ENCODE measurements around the gene SSBP2.

SSBP2 gene

DNA sequence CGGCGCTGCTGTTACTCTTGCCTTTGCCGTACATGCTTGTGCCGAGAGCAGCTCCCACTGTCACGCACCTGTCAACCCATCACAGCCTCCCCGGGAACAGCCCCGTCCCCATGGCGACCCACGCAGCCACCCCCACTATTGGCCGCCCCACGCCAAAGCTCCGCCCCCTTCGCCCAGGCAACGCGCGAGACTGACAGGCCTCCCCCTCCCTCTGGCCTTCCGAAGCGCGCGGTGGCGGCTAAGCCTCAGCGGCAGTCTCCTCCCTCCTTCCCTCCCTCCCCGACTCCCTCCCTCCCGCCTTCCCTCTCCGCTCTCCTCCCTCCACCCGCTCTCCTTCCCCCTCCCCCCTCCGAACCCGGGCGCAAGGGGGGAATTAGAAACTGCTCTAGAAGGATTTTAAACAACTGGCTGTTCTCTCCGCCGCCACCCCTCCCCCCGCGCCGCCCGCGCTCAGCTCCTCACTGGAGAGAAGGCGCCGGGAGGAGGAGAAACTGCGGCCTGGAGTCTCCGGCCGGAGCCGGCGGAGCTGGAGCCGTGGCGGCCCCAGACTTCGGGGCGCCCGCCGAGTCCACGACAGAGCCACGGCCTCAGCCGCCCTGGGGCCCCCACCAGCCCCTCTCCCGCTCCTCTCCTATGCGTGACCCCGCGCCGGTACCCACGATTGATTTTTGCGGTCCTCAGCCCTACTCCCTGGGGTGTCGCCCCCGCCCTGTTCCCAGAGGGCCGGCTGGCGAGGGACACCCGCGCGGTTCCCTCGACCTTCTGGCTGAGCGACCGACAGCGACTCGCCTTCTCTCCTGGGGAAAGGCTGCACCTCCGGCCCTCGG, at the start of gene SSBP2:
TSS of gene SSBP2 (minus strand) at position 89 of the 827 bp plus-strand sequence. CDS start at position 34, 55 bp downstream.
- DNase-seq: no peak

DNA sequence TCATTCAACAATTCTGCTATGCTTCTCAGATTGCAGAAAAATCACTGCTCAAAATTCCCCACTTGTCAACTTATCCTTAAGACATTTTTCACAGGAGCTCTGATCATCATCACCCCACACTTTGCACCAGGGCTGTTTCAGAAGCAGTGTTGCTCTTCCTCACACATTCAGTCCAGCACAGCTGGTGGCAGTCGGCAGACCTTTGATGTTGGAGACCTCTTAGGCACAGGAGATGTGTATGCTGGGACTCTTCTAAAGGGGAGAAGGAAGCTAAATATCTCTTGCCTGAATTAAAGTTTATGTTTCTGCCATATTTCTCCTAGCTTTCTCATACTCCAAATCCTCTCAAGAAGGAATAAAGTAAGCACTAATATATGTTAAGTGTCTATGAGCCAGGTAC, 44.8 kb upstream of the SSBP2 start:
- DNase-seq: no peak

DNA sequence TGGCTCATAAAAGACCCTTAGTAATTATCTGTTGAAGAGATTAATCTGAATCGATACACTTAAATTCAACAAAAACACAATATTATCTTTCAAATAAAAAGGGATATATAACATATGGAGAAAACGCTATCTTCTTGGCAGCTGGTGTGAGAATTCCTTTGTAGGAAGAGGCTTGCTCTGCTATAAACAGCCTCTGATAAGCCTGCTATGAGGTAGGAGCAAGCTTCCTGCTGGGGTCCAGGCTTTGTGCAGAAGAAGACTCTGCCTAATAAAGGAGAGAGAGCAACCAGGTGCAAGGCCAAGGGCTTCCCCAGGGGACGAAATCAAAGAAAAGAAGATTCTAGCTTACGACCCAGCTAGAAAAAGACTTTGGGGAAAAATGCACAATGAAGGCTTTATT, 43.3 kb upstream of the SSBP2 start:
- no peak for DNase-seq

DNA sequence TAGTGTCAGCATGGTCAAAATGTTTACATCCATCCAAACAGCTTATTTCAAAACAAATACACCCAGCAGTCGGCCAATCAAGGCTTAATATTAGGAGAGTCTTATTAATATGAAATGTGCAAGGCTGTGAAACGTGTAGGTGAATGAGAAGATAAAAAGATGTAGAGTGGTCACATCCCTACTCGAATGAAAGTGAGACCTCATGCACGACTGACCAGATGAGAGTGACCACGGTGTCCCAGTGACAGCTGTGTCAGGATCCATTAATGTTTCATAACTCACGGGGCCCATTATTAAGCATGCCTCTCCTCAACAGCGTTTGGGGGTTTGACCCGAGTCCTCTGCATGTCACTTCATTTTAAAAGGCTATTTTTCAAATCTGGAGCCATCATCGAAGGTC, 39.4 kb upstream of the SSBP2 start:
- no peak for DNase-seq

DNA sequence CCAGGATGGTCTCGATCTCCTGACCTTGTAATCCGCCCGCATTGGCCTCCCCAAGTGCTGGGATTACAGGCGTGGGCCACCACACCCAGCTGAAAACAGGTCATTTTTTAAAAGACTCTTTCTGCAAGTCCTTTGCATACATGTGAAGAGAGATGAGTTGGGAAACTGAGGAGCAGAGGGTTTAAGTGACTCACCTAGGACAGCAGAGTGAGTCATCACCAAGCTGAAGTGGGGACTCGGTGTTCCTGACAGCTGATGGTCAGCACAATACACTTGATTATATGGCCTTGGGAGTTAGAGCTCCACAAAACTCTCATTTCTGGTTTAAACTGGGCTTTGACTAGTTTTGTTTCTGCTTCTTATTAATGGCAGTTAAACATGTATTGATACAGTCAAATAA, 38.1 kb upstream of the SSBP2 start:
- no peak for DNase-seq

DNA sequence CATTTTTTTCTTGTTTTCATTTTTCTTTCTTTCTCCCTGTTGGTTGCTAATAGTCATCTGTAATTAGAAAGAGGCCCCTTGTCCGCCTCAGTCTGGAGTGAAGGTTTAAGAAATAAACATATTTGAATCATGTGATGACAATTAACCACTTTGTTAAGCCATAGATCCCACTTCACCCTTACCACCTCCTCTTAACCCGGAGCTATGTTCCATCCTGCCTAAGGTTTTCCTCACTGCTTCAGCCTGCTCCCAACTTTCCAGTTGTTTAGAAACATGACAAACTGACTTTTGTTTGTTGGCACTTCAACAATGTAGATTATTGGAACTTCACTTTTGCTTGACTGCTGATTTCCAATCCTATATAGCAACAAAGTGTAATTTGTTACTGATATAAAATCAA, 37.4 kb upstream of the SSBP2 start:
- DNase-seq: no peak

DNA sequence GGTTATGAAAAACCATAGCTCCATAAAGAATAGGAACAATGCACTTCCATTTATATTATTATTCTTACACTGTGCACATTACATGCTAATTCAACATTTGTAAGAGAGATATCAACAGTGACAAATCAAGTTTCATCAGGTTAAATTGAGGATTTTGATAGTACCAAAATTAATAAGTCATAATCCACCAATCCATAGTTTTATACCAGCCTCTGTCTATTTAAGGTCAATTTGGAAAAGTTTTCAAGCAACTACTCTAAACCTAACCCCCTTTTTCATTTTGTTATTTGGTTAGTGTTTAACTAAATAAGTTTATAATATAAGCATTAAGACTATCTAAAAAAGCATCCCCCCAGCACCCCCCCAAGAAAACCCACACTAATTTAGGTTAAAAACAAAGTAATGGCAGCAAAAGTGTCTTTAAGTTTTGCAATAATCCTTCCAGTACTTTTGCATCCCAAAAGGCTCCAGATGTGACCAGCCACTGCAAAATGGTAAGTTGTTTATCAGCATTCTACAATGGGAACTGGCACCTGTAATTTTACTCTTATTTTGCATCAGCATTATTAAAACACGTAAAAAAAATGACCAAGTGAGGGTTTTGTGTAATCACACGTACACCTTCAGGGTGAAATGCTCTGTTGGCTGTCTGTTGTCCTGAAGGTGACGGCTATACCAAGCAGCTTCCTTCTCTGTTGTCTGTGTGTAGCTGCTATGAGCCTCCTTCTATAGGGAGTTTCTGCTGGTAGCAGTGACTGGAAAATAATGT, 36.8 kb upstream of the SSBP2 start:
- DNase-seq: no peak

DNA sequence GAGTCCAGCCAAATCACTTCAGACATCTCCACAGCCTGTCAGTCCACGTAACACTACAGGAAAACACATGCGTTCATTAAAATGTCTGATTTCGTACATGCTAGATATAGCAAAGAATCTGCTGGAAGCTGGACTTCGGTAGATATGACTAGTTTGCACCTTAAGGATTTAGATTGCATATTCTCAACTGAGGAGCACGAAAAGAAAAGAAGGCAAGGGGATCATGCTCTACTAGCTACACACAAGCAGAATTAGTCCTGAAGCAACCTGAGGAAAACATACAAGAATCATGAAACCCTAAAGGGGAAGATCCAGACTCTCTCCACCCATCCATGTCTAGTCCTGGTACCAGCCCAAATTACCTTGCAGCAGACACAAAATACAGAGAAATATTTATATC, 36.1 kb upstream of the SSBP2 start:
- no peak for DNase-seq

DNA sequence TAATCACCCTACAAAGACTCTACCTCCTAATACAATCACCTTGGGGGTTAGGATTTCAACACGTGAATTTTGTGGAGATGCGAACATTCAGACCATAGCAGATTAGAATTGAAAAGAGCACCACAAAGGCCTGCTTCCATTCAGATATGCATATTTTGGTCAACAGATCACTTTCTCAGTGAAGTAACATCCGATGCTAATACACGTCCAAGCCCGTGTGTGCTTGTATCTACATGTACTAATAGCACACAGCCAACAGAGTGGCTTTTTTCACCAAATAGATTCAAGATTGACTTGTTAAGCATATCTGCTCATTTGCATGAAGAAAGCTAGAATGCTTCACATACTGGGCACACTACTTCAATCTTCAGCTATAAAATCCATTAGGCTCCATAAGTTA, 35.6 kb upstream of the SSBP2 start:
- DNase-seq: no peak

DNA sequence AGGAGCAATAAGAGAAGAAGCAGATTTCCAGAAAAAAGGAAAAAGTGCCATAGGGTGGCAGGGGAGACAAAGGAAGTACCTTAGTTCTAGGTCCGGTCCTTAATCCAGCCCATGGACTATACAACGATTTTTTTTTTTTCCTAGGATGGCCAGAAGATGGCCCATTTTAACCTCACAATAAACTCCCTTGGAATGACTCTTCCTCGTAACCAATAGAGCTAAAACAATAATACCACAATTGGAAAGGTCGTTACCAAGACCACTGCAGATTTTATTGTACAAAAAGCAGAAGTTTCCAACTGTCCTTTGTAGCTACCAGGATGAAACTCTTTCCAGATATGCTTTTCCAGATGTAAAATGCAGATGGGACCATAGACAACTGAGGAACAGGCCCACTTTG, 34.4 kb upstream of the SSBP2 start:
- no peak for DNase-seq

DNA sequence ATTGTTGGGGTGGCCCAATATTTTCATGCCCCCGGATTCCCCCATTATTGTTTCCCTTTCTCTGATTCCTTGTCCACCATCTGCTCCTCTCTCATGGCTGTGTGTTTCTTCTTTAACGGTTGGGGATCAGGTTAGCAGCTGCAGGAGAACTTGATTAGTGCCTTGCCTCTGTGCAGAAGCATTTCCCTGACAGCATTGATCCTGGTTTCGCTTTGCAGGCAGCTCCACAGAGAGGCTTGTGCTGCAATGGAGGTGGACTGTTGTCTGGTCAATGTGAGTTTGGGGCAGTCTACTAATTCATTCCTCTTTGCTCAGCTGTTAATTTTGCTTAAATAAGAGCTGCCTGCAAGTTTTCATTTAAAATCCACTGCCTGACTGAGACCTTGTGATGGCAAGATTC, 32.5 kb upstream of the SSBP2 start:
- no peak for DNase-seq

DNA sequence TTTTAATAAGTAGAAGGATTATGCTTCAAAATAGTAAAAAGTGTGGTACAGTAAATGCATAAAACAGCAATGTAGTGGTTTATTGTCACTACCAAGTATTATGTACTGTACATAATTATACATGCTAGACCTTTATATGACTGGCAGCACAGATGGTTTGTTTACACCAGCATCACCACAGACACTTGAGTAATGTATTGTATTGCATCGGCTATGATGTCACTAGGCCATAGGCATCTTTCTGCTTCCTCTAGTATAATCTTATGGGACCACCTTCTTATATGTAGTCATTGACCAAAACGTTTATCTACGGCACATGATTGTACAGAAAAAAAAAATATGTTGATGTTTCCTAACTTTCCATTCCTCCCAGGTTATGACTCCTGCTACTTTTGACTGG, 31.9 kb upstream of the SSBP2 start:
- no peak for DNase-seq

DNA sequence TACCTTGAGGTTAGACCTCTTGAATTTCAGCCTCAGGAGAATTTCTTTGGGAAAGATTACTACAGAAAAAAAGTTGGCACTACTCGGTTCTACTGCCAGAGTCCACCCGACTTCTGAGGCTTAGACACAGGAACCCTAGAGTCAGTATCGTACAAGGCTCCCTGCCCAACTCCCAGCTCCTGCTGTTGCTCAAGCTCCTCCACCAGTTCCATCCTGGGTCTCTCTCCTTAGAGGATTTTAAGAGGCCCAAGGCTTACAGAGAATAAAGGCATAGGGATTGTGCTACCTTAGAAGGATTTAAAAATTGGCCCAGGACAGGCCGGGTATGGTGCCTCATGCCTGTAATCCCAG, 29.0 kb upstream of the SSBP2 start:
- DNase-seq: no peak

DNA sequence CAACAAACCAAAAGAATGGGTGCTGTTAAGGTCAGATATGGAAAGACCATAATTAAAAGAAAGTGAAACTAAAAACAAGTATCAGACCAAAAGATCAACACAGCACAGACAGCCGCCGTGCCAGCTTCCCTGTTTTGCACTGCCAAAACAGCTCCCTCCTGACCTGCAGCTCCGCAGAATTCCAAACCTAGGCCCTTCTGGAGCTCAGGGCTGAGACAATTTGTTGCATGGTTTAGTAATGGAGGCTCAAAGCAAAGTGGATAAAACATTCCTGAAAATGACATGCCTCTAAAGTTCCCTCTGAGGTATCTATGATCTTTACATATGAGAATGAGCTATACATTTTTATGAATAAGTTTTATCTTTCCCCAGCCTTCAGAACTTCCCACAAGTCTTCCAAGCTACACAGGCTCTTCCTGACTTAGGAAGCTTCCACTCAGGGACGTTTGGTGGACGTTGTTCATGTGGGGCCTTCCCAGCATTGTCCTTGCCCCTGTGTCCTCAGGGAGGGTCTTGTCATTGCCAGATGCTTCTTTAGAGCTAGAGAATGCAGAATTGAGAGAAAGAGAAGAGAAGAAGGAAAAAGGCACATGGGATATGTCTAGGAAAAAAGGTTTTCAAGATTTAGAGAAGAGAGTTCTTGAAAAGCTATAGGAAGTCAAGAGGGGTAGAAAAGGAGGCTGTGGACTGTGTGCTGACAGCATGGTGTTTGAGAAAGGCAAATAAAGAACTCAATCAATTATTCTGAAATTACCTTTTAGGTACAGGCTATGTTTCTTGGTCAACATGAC, 28.4 kb upstream of the SSBP2 start:
- DNase-seq: no peak

DNA sequence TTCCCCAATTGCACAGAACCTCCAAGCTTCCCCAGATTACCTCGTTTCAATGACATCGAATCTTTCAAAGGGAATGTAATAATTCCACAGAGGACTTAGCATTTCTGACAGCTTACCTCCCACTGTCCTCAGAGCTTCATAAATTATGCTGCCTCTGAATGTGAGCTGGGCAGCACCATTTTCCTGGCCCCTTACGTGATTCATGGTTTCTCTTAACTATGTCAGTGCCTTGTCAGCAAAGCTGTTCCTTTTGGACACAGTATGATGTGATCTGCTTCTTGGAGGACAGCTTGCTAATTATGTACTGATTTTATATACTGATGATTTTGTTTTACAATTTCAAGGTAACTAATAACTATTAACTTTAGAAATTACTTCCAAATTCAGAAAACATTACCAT, 27.7 kb upstream of the SSBP2 start:
- DNase-seq: no peak

DNA sequence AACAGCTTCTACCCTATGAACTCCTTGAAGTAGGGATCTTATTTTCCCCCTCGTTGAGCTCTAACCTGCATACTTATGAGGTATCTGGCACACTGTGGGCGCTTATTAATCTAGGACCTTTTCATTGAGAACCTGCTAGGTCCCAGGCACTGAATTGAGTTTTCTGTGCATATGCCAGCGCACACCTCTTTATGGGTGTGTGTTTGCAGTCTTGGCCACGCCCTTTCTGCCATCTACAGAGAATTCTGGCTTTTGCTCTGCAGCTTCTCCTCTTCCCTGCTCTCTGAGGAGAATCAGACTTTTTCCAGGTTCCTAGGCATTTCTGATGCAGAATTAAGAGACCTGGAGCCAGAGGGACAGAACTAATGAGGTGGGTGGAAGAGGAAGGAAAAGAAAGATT, 25.4 kb upstream of the SSBP2 start:
- no peak for DNase-seq

DNA sequence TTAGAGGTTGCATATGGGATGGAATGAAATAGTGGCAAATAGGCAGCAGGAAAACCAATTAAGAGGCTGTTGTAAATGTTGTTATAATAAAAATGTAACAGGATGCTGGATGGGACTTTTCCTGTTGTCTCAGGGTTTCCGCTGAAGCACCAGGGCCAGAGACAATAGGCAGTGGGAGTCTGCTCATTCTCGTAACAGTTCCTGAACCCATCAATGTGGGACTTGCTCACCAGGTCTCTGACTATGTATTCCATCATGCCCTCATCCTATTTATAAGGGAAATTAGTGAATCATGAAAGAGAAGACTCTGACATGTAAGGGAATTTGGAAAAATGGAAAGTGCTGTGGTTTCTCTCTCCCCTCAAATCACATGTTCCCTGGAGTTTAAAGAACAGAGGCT, 23.5 kb upstream of the SSBP2 start:
- DNase-seq: no peak

DNA sequence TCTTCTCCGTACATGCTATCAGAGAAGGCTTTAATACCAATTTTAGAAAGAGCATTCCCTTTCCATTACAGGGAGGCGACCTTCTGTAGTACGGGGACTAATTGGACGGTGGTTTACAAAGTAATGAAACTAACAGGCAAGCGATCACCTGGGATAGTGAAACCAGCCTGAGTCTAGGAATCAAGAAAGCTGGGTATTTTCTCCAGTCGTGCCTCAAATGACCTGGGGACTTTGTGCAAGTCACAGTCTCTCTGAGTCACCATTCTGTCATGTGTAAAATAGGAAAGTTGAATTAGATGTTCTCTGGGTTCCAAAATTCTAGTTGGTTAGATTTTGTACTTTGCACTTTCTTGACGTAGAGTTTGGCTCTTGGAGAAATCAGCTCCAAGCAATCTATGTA, 22.7 kb upstream of the SSBP2 start:
- no peak for DNase-seq

DNA sequence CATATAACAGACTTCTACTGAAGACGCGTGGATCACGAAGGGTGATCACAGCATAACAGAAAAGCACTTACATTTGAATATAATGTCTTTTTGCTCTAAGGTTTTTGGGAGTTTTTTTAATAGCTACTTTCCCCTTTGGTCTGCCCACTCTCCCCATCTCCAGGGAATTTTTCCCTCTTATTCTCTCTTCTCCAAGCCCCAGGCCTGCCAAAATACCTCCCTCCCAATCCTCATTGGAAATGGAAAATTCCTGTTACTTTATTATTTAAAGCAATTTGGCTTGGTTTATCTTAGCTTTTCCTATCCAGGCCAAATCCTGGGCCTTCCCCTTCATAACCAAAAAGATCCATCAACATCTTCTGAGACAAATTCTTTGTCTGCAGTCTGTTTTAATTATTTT, 22.3 kb upstream of the SSBP2 start:
- no peak for DNase-seq

DNA sequence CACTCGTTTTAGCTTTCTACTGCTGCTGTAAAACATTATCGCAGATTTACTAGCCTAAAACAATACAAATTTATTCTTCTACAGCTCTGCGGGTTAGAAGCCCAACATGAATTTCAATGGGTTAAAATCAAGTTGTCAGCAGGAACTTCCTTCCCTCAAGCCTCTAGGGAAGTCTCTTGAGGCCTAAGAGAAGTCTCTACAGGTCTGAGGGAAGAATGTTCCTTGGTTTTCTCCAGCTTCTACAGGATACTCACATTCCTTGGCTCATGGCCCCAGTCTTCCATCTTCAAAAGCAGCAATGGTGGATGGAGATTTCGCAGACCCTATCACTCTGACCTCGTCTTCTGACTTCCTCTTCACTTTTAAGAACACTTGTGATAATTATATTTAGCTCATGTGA, 21.6 kb upstream of the SSBP2 start:
- DNase-seq: no peak

DNA sequence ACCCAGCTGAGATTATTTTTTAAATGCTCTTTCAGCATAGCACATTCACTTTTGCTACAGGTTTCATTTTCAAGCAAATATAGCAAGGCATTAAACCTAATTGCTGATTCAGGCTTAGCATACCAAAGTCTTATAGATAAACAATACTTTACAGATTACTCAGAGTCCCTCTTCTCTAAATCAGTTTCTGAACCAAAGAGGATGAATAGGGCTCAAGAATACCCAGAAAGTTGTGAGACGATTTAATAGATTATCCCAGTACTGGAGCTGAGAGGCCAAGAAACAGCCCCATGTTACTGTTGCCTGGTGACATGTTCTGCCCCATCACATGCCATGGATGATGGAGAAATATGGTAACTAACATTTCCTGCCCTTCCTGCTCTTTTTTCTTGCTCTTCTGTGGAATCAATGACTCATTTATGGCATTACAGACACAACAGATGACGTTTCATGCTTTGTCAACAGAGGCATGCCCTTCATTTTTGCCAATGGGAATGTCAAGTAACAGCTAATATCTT, 18.1 kb upstream of the SSBP2 start:
- no peak for DNase-seq

DNA sequence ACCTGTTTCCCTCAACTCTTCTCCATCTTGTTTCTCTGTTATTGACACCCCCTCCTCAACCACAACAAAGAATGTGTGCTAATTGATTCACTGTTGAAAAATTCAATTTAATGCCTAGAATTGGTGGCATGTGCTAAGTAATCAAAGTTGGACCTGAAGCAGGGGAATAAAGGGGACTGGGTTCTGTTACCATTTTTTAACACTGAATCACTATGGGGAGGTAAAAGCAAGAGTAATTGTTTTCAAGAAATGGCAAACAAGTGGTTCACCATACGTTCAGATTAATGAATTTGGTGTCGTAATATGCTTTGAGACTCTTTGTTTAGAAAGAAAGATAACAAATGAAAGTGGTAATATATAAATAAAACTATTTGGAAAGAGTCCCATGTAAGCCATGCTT, 17.0 kb upstream of the SSBP2 start:
- no peak for DNase-seq

DNA sequence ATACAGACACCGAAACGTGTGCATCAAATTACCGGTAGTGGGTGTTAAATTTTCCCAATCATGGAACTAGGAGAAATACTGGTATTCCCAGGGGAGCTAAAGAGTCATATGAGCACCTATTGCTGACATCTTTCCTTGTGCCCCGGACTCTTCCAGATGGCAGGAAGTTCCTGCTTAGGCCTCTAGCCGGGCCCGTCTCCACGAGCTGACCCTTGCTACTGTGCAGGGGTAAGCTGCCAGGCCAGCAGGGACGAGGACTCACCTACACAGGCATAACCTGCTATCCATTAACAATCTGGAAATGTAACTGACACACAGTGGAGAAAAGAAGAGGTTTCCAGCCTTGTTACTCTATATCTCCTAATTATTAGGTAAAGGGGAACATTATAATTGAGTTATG, 16.2 kb upstream of the SSBP2 start:
- no peak for DNase-seq

DNA sequence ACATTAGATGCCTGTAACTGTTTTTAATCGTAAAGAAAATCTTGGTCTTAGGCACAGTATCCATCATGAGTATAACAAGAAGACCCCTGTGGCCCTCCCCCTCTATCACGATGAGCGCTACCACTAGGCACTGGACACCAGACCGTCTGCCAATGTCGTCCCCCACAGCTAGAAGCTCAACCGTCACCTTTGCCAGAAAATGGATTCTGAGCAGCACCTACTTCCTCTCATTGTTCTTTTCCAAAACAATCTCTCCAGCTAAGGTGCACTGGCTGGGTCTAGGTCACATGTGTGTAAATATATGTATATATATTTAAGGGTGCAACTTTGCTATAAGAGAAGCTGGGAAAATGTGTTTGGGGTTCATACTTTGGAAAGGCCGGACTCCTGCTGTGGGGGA, 15.7 kb upstream of the SSBP2 start:
- DNase-seq: no peak

Measured in NK-92 treated with Interleukin-12 subunit alpha and Interleukin-12 subunit beta, amount 100 ng/mL, for 24 hours (cell line).